ENCODE results near the gene TMA16.
"Not testable (repeated sequence)": the region's sequence is repeated elsewhere in the genome, so short reads cannot be mapped to it uniquely, and the experiment has no call there.

TMA16 gene

GRCh38 chr4:163523791-163524365 is 29.4 kb downstream of the TMA16 start:
- no peak for DNase-seq

DNA sequence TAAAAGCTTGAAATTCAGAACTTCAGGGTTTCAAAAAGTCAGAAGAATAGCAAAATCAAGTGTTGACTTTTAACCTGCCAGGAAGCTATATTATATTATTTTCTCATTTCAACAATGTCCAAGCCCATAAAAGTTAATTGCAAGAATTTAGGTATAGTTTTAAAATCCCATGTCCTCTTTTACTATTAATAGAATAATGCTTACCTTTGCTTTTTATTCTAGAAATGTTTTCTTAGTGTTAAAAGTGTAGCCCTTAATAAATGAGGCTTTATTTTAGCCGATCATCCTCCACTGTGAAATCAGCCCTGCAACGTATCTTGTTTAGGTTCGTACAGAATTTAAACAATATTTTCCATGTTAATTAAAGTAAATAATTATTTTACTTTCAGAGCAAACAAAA is 31.5 kb downstream of the TMA16 start:
- no peak for DNase-seq

GRCh38 chr4:163527172-163527571 is 32.7 kb downstream of the TMA16 start:
- DNase-seq, result no peak

- DNase-seq, result no peak
These were observed 34.2 kb downstream of the TMA16 start for GRCh38 chr4:163528653-163529052.

DNA sequence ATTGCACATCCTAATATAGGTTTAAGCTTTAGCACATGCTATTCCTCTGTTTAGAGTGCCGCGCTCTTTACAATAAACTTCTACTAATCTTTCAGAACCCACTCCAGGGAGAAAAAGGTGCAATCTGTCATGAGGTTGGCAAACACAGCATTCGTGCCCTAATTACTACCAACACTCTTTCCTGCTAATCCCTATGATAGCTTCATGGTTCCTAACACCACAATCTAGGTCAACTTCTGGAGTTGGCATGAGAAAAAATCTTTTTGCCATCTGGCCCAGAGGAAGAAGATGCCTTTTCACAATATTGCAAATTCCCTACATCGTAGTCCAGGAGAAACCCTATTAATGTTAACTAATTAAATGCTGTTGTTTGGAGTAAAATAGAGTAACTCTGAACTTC is 39.6 kb downstream of the TMA16 start:
- DNase-seq, result no peak

DNA sequence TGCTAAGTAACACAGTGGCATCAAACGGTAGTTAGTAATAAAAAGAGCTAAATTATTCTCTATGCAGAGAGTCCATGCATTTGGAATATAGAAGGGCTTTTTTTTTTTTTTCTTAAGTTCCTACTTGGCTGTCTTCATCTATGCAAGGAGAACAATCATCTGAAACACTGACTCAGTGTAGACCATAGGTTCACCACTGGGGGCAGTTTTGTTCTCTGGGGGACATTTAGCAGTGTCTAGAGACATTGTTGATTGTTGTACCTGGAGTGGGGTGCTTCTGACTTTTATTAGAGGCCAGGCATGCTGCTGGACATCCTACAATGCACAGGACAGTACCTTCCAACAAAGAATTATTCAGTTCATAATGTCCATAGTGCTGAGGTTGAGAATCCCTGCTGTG is 41.2 kb downstream of the TMA16 start:
- DNase-seq, result no peak

DNA sequence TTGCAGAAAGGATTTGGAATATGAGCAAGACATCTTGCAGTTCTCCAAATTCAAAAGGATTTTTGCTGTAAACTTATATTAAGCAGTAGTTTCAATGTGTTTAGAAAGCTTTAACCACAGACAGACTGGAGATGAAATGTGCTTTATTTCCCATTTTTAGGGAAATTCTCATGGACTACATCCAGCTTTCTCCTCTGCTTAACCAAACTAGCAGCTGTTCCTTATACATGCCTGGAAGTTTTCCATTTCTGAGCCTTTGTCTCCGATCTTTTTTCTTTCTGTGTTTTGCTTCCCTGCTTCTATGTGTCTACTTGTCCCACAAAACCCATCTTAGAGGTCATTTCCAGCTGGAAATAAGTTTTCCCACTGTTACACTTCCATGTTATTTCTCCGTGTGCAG is 41.6 kb downstream of the TMA16 start:
- DNase-seq, result no peak

- no peak for DNase-seq
These were observed 42.6 kb downstream of the TMA16 start for GRCh38 chr4:163537114-163537513.

GRCh38 chr4:163538820-163539219 is 44.3 kb downstream of the TMA16 start:
- DNase-seq, result not testable (repeated sequence)

- no peak for DNase-seq
These were observed 46.0 kb downstream of the TMA16 start for GRCh38 chr4:163540448-163540847.

DNA sequence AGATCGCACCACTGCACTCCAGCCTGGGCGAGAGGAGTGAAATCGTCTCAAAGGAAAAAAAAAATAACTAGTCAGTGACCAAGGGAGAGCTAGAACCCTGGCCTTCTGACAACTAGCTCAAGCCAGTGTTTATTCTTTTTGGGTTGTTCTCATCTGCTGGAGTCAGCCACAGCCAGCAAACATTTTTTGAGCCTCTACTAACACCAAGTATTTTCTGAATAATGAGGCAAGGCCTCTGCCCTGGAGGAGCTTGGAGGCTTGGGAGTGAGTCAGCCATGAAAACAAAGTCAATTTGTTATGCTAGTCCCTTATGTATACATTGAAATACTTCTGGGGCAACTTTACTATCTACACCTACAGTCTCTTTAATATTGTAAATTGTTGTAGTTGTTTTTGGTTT is 46.5 kb downstream of the TMA16 start:
- no peak for DNase-seq

DNA sequence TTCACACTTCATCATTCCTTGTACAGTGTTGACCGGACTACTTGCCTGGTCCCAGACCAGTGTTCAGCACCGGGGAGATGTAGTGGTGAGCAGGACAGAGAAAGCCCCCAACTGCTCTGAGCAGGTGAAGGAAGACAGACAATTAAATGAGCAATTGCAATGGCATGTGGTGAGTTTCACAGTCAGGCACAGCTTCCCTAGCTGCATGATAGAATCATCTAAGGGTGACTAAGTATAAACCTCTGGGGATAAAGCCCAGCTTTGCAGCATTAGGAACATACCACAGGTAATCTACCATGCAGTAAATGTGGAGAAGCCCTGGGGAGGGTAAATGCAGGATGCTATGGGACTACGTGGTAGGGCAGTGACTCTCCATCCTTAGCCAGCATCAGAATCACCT is 47.8 kb downstream of the TMA16 start:
- DNase-seq, result no peak

GRCh38 chr4:163544407-163545038 is 50.0 kb downstream of the TMA16 start:
- DNase-seq, result peak; percentile 67

GRCh38 chr4:163548481-163549243 is 54.2 kb downstream of the TMA16 start:
- DNase-seq, result peak; percentile 45

DNA sequence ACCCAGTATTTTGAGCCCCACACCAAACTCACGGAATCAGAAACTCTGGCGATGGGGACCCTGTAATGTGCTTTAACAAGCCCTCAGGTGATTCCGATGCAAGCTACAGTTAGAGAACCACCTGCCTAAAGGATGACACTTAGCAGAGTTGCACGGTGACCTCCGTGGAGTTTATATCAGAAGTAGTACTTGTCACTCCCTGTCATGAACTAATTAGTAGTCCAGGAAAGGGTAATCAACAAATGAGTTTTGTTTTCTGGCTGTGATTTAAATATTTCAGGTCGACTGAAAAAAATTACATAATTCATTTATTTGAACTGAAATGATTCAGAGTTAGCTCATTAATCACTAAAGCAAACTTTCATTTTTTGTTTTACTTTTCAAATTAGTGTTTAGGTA is 56.4 kb downstream of the TMA16 start:
- no peak for DNase-seq

- DNase-seq, result no peak
These were observed 58.7 kb downstream of the TMA16 start for GRCh38 chr4:163553146-163553545.

DNA sequence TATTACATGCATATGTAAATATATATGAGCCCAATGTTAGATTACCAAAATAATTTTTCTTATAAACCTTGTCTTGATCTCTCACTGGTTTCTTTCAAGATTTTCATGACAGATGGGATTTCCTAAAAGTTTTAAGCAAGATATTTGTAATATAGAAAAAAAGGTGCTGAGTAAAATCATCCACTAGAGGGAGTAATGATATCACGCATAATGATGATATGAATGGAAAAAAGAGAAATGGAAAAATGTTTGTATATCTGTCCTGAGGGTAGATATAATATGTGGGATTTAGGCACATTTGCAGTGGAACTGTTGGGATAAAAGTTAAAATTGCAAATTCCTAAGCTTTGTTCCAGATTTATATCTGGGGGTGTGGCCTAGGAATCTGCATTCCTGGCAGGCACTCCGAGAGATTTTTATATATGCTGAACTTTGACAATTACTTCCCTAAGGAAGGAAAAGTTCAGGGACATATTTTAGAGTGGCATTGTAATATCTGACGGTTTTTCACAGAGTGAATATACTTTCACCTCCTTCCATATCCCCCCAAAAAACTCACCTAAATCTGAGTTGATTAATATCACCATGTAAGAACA is 60.5 kb downstream of the TMA16 start:
- peak; percentile 16 for DNase-seq

DNA sequence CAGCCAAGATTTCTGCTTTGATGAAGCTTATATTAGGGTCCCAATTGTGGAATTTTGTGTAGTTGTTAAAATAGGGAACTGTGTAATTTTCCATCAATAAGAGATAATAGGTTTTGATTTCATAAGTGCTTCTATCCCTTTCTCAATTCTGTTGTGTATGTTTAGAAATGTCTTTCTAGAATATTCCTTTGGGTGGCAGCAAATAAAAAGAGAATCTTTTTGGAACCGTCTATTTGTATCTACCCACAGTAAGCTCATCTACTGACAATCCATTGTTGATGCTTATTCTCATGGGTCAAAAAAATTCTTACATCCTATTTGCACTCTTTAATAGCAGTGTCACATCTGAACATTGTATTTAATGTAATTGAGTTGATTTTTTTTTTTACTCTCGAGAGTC is 61.7 kb downstream of the TMA16 start:
- DNase-seq, result no peak

DNA sequence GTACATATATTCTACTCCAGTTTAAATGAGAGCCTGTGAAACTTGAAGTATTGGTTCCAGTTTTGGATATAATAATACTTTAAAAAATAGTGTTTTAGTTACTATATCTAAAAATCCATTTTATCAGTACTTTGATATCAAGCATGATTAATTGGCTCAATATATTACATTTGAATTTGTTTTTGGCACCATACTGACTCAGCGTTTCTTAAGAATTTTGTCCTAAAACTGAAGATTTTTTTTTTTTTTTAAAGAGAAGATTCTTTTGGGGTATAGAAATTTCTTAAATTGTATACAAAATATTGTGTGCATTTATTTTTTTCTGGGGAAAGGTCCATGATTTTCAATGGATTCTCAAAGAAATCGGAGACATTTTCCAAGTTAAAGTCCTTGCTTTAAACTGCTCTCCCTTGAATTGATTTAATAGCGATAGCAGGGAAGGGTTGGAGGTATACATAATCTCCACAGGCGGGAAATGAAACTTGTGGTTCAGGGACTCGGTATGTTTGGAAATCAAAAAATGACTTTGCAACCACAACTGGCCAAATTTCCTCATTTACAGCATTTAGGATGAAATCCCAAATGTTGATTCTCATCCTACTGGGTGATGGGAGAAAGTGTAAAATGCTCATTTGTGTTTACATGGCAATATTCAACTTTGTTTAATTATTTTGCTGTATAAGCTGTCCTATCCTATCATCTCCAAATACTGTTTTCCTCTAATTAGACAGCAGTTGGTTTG is 62.3 kb downstream of the TMA16 start:
- no peak for DNase-seq

DNA sequence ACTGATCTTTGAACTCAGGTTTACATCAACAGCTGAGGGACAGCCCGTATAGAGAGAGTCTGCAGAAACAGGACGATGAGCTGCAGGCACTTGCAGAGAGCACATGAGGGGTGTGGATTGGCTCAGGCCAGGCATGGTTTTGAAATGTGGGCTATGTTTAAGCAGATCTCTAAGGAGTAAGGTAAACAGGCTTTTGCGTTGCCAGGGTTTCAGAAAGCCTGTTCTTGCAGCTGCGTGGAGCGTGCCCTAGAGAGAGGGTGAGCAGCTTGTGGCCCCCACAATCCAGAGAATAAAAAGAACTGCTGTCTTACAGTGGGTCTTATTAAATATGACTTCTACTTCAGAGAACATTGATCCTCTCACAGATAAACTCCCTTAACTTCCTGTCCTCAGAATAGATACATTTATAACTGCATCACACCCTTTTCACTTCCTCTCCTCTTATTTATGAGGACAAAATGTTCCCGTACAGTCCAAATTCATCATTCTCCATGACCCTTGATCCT is 64.1 kb downstream of the TMA16 start:
- DNase-seq, result no peak

DNA sequence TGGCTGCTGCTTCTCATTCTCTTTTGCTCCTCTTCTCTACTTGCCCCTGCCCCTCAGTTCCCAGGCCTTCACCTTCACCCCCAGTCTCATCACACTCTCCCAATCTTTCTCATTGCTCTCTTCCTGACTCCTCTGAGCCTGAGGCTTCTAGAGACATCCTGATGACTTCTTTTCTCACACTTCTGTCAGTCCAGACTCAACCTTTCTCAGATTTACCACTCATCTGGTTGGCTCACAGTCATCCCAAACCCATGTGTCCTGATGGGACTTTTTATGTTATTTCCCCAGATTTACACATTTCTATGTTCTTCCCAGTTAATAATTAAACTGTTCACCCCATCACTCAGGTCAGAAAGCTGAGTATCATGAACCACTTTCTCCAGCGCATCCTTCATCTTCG is 68.0 kb downstream of the TMA16 start:
- DNase-seq, result no peak

DNA sequence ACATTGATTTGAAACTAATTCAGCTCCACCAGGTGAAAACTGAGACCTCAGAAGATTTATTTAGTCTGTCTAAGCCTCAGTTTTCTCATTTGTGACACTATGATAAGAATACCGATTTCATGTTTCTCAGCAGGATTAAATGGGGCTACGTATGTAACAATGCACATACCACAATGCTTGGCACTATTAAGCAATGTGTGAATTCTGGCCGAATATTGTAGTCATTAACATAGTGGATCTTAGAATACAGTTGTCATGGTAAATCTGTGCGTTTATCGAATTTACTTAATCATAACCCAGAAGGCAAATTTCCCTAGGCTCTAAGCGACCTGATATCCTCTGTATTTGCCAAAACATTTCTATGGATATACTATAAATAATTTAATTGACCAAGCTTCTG is 69.1 kb downstream of the TMA16 start:
- DNase-seq, result no peak

- DNase-seq, result no peak
These were observed 69.8 kb downstream of the TMA16 start for GRCh38 chr4:163564221-163564720.

All from activated CD4-positive, alpha-beta T cell treated with anti-CD3 and anti-CD28 coated beads, Interleukin-2, Interleukin-6, amounts not matched to agents 100 ng/mL and 50 ng/mL, durations not matched to agents 16 hours and 8 hours (primary cell).